AG04449 (cell line): ENCODE measurements around the gene SGPL1.

Source experiments
- CTCF ChIA-PET: fragments of 350-600 bp; formaldehyde crosslinking; extraction: SDS; loops from one replicate; lab custom pipeline; 2021; ENCODE audit warnings: antibody characterized with exemption; lab: Yijun Ruan, JAX
- POLR2A ChIA-PET: fragments of 400-600, 350-600 bp; formaldehyde crosslinking; extraction: SDS; loops from one replicate; lab custom pipeline; 2020; ENCODE audit warnings: antibody characterized with exemption, inconsistent platforms; lab: Yijun Ruan, JAX
- DNase-seq: peaks from one replicate; pipeline ENCODE4 v3.0.0-alpha.2; 2010; ENCODE audit warnings: low read depth, low spot score
- H3K4me3 ChIP-seq: 2 replicates; pipeline ENCODE4 v1.5.1; 2011; ENCODE audit warnings: low read depth, mild to moderate bottlenecking, control low read depth, low read length
- TF ChIP-seq, protein P1 (sequence below): IDR thresholded peaks from one replicate; pipeline ENCODE4 v1.5.1; 2011; ENCODE audit warnings: mild to moderate bottlenecking, moderate library complexity, low read length, control low read depth, inconsistent platforms; ENCODE audit not compliant: insufficient read depth; ENCODE audit errors: missing control alignments

The SGPL1 gene

DNA sequence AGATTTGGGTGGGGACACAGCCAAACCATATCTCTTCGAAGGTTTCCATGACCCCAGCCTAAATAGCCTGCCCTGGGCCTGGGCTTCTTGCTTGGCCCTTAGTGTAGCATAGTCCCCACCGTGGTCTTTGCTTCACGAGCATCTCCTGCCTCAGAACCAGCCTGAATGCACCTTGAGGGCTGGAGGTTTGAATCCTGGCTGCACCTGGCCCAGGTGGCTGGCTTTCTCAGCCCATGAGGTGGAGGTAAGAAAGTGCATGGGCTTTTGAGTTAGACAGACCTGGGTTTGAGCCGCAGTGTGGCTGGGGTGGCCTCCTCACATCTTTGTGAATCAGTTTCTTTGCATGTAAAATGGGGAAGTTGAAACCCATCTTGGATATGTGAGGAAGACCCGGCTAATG, 96.8 kb downstream of the SGPL1 start:
- POLR2A ChIA-PET, result no interaction called here
- no peak for DNase-seq

DNA sequence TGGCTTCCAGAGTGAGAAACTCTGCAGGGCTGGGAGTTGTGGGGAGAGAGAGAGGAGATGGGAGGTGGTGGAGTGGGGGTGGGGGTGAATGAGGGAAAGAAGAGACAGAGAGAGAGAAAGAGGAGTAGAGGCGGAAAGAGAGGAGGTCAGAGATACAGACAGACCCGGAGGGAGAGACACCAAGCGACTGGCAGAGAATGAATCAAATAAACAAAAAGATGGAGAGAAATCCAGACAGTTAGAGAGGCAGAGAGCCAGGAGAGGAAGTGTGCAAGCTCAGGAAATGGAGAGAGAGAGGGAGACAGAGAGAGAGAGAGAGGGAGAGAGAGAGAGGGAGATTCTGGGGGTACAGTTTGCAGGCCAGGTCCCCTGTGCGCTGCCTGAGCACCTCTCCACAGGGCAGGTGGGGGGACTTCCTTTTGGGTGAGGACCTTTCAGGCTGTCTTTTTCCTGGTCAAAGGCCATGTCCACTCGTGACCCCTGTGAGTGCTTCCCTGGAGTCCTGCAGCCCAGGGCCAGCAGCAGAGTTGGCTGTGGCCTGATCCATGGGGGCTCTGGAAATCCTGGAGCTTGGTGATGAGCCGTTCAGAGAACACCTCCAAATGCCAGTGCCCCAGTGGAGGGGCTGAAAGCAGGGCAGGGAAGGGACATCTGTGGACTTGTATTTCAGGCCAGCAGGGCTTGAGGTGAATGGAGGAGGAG, 97.6 kb downstream of the SGPL1 start:
- TF ChIP-seq, protein P1, sequence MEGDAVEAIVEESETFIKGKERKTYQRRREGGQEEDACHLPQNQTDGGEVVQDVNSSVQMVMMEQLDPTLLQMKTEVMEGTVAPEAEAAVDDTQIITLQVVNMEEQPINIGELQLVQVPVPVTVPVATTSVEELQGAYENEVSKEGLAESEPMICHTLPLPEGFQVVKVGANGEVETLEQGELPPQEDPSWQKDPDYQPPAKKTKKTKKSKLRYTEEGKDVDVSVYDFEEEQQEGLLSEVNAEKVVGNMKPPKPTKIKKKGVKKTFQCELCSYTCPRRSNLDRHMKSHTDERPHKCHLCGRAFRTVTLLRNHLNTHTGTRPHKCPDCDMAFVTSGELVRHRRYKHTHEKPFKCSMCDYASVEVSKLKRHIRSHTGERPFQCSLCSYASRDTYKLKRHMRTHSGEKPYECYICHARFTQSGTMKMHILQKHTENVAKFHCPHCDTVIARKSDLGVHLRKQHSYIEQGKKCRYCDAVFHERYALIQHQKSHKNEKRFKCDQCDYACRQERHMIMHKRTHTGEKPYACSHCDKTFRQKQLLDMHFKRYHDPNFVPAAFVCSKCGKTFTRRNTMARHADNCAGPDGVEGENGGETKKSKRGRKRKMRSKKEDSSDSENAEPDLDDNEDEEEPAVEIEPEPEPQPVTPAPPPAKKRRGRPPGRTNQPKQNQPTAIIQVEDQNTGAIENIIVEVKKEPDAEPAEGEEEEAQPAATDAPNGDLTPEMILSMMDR, result no peak
- no peak overlapping the region for H3K4me3 ChIP-seq
- ChIA-PET CTCF (interaction anchor here (1.1 to 3.5 kb wide), 5 partner anchors 9 to 38 kb away, joined by 3 to 11 read pairs (median 4); no protein-coding TSS in a partner anchor), POLR2A (no interaction called here)
- no peak for DNase-seq

More for the DNA sequence above, 96.8 kb downstream of the SGPL1 start:
- CTCF ChIA-PET, result interaction anchor here (1.4 to 3.5 kb wide), 4 partner anchors 8 to 38 kb away, joined by 3 to 11 read pairs (median 6); no protein-coding TSS in a partner anchor
- TF ChIP-seq, protein P1, result no peak
- no peak overlapping the region for H3K4me3 ChIP-seq

DNA sequence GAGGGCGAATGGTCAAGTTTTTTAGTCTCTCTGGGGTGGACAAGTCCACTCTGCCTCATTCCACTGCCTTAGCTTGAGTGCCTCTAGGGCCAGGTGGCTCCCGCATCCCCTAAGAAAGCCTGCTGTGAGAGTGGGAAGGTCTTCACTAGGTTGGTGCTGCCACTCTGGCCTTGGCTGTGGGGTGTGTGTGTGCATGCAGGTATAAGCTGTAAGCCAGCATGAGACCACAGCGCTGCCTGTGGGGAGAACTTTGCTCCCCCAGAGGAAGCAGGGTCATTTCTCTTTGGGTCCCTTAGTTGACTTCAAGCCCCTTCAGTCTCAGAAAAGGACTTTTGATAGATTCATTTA, 98.1 kb downstream of the SGPL1 start:
- H3K4me3 ChIP-seq, result no peak overlapping the region
- ChIA-PET CTCF (interaction anchor here (1.1 to 3.5 kb wide), 3 partner anchors 9 to 11 kb away, joined by 3 to 9 read pairs (median 4); no protein-coding TSS in a partner anchor), POLR2A (no interaction called here)
- TF ChIP-seq, protein P1, result no peak
- no peak for DNase-seq

DNA sequence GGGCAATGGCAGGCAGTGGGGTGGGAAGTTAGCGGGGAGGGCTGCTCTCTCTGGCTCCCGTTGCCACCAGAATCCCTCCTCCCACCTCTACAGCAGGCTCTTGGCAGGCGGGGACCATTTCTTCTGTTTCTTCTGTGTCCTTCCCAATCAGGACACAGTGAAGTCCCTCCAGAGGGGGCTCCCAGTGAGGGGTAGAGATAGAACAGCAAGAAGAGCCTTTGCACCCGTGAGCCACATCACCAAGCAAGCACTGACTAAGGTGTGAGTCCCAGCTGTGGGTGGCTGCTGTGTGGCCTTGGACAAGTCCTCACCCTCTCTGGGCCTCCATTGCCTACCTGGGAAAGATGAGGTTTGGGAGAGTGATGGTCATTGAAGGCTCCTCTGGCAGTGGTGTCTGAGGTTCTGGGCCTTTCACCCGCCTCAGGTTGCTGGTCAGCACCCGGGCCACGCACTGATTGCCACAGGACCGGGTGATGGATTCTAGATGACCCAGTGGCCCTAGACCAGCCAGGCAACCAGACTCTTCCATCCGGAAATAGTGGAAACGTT, 98.6 kb downstream of the SGPL1 start:
- ChIA-PET CTCF (interaction anchor here (1.4 to 3.5 kb wide), 2 partner anchors 11 kb away, joined by 5 to 9 read pairs; no protein-coding TSS in a partner anchor), POLR2A (no interaction called here)
- TF ChIP-seq, protein P1, result no peak

DNA sequence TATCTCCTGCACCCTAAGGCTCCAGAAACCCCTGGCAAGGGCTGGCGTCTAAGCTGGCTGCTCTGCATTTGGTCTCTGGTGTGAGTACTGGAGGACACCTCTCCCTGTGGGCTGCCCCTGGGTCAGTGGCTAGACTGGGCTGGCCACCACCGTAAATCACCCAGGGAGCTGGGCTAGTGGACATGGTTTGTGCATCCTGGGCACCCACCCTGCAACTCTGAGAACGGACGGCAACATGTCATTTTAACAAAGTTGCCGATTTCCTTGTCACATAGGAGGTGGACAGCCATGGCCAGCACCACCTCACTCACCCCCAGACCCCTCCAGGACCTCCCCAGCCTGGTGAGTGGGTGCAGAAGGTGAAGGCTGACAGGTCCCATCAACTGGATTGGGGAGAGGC, 99.5 kb downstream of the SGPL1 start:
- TF ChIP-seq, protein P1, result no peak
- CTCF ChIA-PET, result interaction anchor here (1.4 to 3.5 kb wide), 2 partner anchors 10 to 12 kb away, joined by 5 to 9 read pairs; no protein-coding TSS in a partner anchor
- H3K4me3 ChIP-seq, result no peak overlapping the region
- POLR2A ChIA-PET, result no interaction called here
- DNase-seq, result no peak

More for the DNA sequence above, 98.6 kb downstream of the SGPL1 start:
- no peak for DNase-seq
- H3K4me3 ChIP-seq, result no peak overlapping the region

DNA sequence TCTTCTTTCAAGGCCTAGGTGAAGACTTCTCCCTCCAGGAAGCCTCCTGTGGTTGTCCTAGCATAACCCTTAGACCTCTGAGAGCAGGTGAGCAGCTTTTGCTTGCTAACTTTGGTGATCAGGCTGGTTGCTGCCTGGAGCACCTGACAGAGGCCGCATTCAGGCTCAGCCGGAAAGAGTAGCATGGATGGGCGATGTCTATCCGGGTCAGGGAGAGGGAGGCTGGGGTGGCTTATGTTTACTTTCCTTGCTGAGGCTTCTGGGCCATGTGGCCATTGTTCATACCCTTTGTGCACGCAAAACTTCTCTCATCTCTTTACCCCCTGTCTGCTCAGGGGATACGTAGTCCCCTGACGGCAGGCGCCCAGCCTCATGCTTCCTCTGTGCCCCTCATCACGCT, 100.1 kb downstream of the SGPL1 start:
- ChIA-PET CTCF (interaction anchor here (1.4 to 3.5 kb wide), 3 partner anchors 9 to 13 kb away, joined by 5 to 9 read pairs (median 9); no protein-coding TSS in a partner anchor), POLR2A (no interaction called here)
- DNase-seq, result no peak
- H3K4me3 ChIP-seq, result no peak overlapping the region
- TF ChIP-seq, protein P1, result no peak
